Panc1 (cell line): ENCODE data around the gene MAP3K2. TPM values are rescaled to one million over a fixed set of nuclear protein-coding genes. Genes with fewer than 3 reads are reported as not detected.
A peak's percentile ranks its signal among the peaks of the same experiment; 100 is the strongest.

Source experiments
- ATAC-seq: fragments of 200-7000 bp; cut with Tn5 transposase; 2 replicates; pipeline ENCODE4 v1.9.1; 2020; ENCODE audit warnings: mild to moderate bottlenecking, moderate library complexity
- BruUV-seq: library from RNA; stranded (reverse); fragments of 400-500 nt; replicated peaks from 2 replicates; lab custom pipeline; 2021; lab: Mats Ljungman, UMichigan
- CTCF ChIA-PET: fragments of 300-600 bp; sonication (Branson Sonifier 250); formaldehyde crosslinking; loops from one replicate; lab custom pipeline; 2022; ENCODE audit warnings: antibody characterized with exemption; lab: Charles Lee
- POLR2A ChIA-PET: fragments of 300-600 bp; sonication (Branson Sonifier 250); formaldehyde crosslinking; loops from one replicate; lab custom pipeline; 2022; ENCODE audit warnings: antibody characterized with exemption; lab: Charles Lee
- DNase-seq: peaks from one replicate; pipeline ENCODE4 v3.0.0-alpha.2; 2010; ENCODE audit warnings: low read depth, low spot score
- H3K27ac ChIP-seq: 2 replicates; pipeline ENCODE4 v1.5.1; 2011; ENCODE audit warnings: mild to moderate bottlenecking, low read length, inconsistent platforms
- H3K27me3 ChIP-seq: fragments of 200-500 bp; sonication (Bioruptor generic); 2 replicates; pipeline ENCODE4 v1.6.0; 2014; ENCODE audit warnings: low read length, inconsistent platforms; ENCODE audit not compliant: control insufficient read depth, insufficient read depth
- H3K36me3 ChIP-seq: fragments of 200-500 bp; sonication (Bioruptor generic); 2 replicates; pipeline ENCODE4 v1.5.1; 2014; ENCODE audit warnings: inconsistent platforms, mild to moderate bottlenecking, low read length, moderate library complexity; ENCODE audit not compliant: control insufficient read depth, insufficient read depth
- H3K4me1 ChIP-seq: 2 replicates; pipeline ENCODE4 v1.5.1; 2011; ENCODE audit warnings: inconsistent platforms, mild to moderate bottlenecking, low read length, moderate library complexity; ENCODE audit not compliant: control insufficient read depth, insufficient read depth
- H3K4me3 ChIP-seq, 2 experiments: 2 replicates each; pipeline ENCODE4 v1.5.1; 2011 to 2012; ENCODE audit warnings: low read depth in 2 of 2, low read length in 2 of 2, mild to moderate bottlenecking in 2 of 2, inconsistent platforms in 1 of 2, moderate library complexity in 1 of 2
- H3K9me3 ChIP-seq: fragments of 200-500 bp; sonication (Bioruptor generic); 2 replicates; pipeline ENCODE4 v1.5.1; 2014; ENCODE audit warnings: low read depth, mild to moderate bottlenecking, inconsistent platforms, low read length, moderate library complexity; ENCODE audit not compliant: control insufficient read depth, insufficient read depth
- POLR2AphosphoS5 ChIP-seq: IDR thresholded peaks from 2 replicates; pipeline ENCODE4 v1.6.1; 2012; ENCODE audit warnings: mild to moderate bottlenecking, low read depth, low read length, moderate library complexity
- SIN3A ChIP-seq: IDR thresholded peaks from 2 replicates; pipeline ENCODE4 v1.6.1; 2012; ENCODE audit warnings: low read depth, mild to moderate bottlenecking, low read length, moderate library complexity, borderline replicate concordance; ENCODE audit not compliant: insufficient read depth
- TCF7L2 ChIP-seq: IDR thresholded peaks from 2 replicates; pipeline ENCODE4 v1.6.1; 2011; ENCODE audit warnings: mild to moderate bottlenecking, low read depth, low read length, inconsistent platforms
- in situ Hi-C: cut with HindIII; loops from 2 replicates; pipeline ENCODE4 v1.10.0; 2016; ENCODE audit warnings: low sequenced_read_pairs, low pct_unique_long_range_greater_than_20kb
- intact Hi-C: fragments of 100-400 bp; cut with micrococcal nuclease; formaldehyde crosslinking; loops from one replicate; pipeline ENCODE4 v1.10.0; 2022; ENCODE audit not compliant: unreplicated experiment
- total RNA-seq: library from RNA; stranded (reverse); gene quantifications from one replicate; pipeline ENCODE4 v1.2.1, GENCODE V29; 2021; ENCODE audit not compliant: unreplicated experiment
- TF ChIP-seq, protein P1 (sequence below): fragments of 450-650 bp; IDR thresholded peaks from 2 replicates; pipeline ENCODE4 v1.5.1; 2017; ENCODE audit warnings: mild to moderate bottlenecking
- TF ChIP-seq, protein P2 (sequence below), 2 experiments: IDR thresholded peaks; 2 replicates each; pipeline ENCODE4 v1.6.1; 2011 to 2012; ENCODE audit warnings: low read depth in 2 of 2, control low read depth in 1 of 2, low read length in 1 of 2, mild to moderate bottlenecking in 1 of 2, moderate library complexity in 1 of 2; ENCODE audit not compliant: insufficient read depth in 1 of 2

The MAP3K2 gene
- total RNA-seq, 1 experiment from 2014 or later, result 70.6 TPM

DNA sequence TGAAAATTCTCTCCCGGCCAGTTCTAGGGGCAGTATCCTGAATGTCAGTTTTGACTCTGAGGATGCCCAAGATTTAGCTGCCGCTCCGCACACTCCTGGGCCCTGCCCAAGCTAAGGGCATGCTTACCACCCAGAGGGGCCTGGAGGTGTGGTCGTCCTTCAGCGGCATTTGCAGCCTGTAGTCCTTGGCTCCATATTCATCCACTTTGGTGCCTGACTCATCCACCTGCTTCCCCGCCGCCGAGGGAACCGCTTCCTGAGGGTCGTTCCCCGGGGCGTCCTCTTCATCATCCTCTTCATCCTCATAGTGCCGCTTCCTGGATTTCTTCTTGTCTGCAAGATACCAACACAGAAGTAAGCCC lies 94.4 kb downstream of the MAP3K2 start:
- DNase-seq, result no peak
- Histone ChIP-seq H3K9me3 (no peaks in the 10 kb centered on the region), H3K4me3 (peak overlapping the region; percentile 88 to 94), H3K36me3 (peaks cover 17% of the 10 kb centered on the region), H3K27me3 (no peaks in the 10 kb centered on the region), H3K27ac (peak overlapping the region; percentile 96), H3K4me1 (peaks cover 7% of the 10 kb centered on the region)
- peak; percentile 18 for ATAC-seq
- TF ChIP-seq SIN3A (no peak), POLR2AphosphoS5 (no peak), TCF7L2 (no peak)
- TF ChIP-seq, protein P1, sequence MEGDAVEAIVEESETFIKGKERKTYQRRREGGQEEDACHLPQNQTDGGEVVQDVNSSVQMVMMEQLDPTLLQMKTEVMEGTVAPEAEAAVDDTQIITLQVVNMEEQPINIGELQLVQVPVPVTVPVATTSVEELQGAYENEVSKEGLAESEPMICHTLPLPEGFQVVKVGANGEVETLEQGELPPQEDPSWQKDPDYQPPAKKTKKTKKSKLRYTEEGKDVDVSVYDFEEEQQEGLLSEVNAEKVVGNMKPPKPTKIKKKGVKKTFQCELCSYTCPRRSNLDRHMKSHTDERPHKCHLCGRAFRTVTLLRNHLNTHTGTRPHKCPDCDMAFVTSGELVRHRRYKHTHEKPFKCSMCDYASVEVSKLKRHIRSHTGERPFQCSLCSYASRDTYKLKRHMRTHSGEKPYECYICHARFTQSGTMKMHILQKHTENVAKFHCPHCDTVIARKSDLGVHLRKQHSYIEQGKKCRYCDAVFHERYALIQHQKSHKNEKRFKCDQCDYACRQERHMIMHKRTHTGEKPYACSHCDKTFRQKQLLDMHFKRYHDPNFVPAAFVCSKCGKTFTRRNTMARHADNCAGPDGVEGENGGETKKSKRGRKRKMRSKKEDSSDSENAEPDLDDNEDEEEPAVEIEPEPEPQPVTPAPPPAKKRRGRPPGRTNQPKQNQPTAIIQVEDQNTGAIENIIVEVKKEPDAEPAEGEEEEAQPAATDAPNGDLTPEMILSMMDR, result no peak
- TF ChIP-seq, protein P2, sequence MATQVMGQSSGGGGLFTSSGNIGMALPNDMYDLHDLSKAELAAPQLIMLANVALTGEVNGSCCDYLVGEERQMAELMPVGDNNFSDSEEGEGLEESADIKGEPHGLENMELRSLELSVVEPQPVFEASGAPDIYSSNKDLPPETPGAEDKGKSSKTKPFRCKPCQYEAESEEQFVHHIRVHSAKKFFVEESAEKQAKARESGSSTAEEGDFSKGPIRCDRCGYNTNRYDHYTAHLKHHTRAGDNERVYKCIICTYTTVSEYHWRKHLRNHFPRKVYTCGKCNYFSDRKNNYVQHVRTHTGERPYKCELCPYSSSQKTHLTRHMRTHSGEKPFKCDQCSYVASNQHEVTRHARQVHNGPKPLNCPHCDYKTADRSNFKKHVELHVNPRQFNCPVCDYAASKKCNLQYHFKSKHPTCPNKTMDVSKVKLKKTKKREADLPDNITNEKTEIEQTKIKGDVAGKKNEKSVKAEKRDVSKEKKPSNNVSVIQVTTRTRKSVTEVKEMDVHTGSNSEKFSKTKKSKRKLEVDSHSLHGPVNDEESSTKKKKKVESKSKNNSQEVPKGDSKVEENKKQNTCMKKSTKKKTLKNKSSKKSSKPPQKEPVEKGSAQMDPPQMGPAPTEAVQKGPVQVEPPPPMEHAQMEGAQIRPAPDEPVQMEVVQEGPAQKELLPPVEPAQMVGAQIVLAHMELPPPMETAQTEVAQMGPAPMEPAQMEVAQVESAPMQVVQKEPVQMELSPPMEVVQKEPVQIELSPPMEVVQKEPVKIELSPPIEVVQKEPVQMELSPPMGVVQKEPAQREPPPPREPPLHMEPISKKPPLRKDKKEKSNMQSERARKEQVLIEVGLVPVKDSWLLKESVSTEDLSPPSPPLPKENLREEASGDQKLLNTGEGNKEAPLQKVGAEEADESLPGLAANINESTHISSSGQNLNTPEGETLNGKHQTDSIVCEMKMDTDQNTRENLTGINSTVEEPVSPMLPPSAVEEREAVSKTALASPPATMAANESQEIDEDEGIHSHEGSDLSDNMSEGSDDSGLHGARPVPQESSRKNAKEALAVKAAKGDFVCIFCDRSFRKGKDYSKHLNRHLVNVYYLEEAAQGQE (IDR thresholded peaks at IDR 0.05; ENCODE audit: insufficient read depth in 1 of 2, low read depth in 2 of 2, low read length in 1 of 2), result no peak
- TSS peak; percentile 58 for BruUV-seq
- ChIA-PET CTCF (interaction anchor here (1.7 to 1.9 kb wide), 2 partner anchors 96 to 187 kb away, joined by 5 to 8 read pairs; no protein-coding TSS in a partner anchor), POLR2A (interaction anchor here (0.6 kb wide), 2 partner anchors 171 kb away, joined by 3 to 4 read pairs; no protein-coding TSS in a partner anchor)
- in situ Hi-C loops, result no loop called here
- intact Hi-C loops, result loop anchor here (5.0 kb wide), 1 partner anchor 96 kb away; no protein-coding TSS in a partner anchor

DNA sequence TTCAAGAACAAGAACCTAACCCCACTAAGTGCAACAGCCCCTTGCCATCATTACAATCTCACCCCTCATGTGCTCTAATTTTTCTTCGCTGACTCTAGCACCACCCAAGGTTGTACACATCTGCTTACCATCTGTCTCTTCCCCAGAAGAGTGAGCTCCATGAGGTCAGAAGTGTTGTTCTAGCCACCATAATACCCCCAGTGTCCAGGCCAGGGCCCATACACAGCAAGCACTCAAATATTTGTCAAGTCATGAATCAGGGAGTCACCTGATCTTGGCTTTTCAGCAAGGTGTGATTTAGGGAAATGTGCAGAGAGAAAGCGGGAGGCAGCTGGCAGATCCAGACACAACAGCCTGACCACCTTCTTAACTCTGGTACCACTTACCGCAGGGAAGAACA lies 99.5 kb downstream of the MAP3K2 start:
- ChIA-PET CTCF (no interaction called here), POLR2A (no interaction called here)
- in situ Hi-C loops, result no loop called here
- Histone ChIP-seq H3K27me3 (no peaks in the 10 kb centered on the region), H3K4me3 (no peak overlapping the region), H3K9me3 (no peaks in the 10 kb centered on the region), H3K4me1 (peaks cover 7% of the 10 kb centered on the region), H3K27ac (no peak overlapping the region), H3K36me3 (peaks cover 27% of the 10 kb centered on the region)
- intact Hi-C loops, result no loop called here
- TF ChIP-seq TCF7L2 (no peak), SIN3A (no peak)
- TF ChIP-seq, protein P2 (IDR thresholded peaks at IDR 0.05; ENCODE audit: insufficient read depth in 1 of 2, low read depth in 2 of 2, low read length in 1 of 2), result no peak
- ATAC-seq (no peak), DNase-seq (no peak)
- no TSS peak for BruUV-seq
